HepG2 (cell line): ENCODE results near the gene SH2D7. TPM values are rescaled to one million over a fixed set of nuclear protein-coding genes. Genes with fewer than 3 reads are reported as not detected.

Experiments used
- FOSL2 ChIP-seq: sonication (generic); formaldehyde crosslinking; IDR thresholded peaks from 2 replicates; pipeline ENCODE4 v1.4.0; 2020; ENCODE audit warnings: missing genetic modification reagents
- ONECUT2 ChIP-seq: sonication (generic); formaldehyde crosslinking; IDR thresholded peaks from 2 replicates; pipeline ENCODE4 v1.4.0; 2020; ENCODE audit warnings: missing genetic modification reagents
- ZNF430 ChIP-seq: sonication (generic); formaldehyde crosslinking; IDR thresholded peaks from 2 replicates; pipeline ENCODE4 v1.9.0; 2021; ENCODE audit warnings: mild to moderate bottlenecking, missing genetic modification reagents
- polyA plus RNA-seq, 8 experiments: library from polyadenylated mRNA; depleted of rRNA in 3 of 8; stranded (reverse) in 7 of 8; unstranded in 1 of 8; fragments of >200 nt; fragmentation: Illumina TruSeq in 4 of 8; extraction: Trizol in 4 of 8; gene quantifications; 2 replicates each; pipeline versions ENCODE4 v1.2.1 to v1.2.3, GENCODE V29; 2011 to 2016; ENCODE audit warnings: low read depth in 4 of 8, missing spikeins in 1 of 8, mixed read lengths in 1 of 8; ENCODE audit not compliant: insufficient read depth in 1 of 8
- total RNA-seq, 5 experiments: library from RNA; depleted of rRNA; stranded (reverse); fragments of >200 nt; fragmentation: Illumina TruSeq; extraction: Trizol; gene quantifications; 2 replicates each; pipeline ENCODE4 v1.2.3, GENCODE V29; 2016; ENCODE audit warnings: low read depth in 1 of 5
- TF ChIP-seq, protein P1 (sequence below): sonication (generic); formaldehyde crosslinking; IDR thresholded peaks from 2 replicates; pipeline ENCODE4 v1.9.0; 2021; ENCODE audit warnings: missing genetic modification reagents, mild to moderate bottlenecking, borderline replicate concordance
- TF ChIP-seq, protein P2 (sequence below): sonication (generic); formaldehyde crosslinking; IDR thresholded peaks from 2 replicates; pipeline ENCODE4 v1.4.0; 2020; ENCODE audit warnings: missing genetic modification reagents, borderline replicate concordance

SH2D7 gene
- total and polyA plus RNA-seq, 2 of the 13 experiments (the other 11 are each of a cell fraction or from before 2014, with no cell fraction given): not detected

DNA sequence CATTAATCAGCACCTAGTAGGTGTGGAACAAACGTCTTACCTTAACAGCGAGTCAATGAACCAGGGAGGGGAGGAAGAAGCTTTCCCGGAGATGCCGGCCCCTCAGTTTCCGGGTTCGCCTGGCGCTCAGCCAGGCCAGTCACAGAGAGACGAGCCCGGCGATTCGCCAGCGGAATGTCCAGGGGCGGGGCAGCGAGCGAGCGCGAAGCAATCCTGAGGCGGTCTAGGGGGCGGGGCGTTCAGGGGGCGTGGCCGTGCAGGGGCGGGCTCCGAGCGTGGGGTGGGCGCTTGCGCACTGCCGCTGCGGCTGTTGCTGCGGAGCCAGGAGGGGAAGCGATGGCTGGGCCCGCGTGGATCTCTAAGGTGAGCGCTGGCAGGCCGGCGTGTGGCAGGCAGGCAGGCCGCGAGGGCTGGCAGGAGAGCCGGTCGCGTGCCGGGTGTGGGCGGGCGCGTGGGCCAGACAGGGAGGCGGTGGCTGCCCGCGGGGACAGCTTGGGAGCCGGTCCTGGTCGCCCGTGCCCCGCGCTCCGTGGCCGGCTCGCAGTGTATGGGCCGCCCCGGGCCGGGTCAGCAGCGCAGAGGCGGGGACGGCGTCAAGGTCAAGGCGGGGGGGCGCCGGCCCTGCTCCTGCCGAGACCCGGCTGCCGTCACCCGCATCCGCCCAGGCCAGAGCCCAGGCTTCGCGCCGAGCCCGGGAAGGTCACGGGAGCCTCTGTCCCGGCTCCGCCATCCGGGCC lies 56.9 kb downstream of the SH2D7 start, which contains the start of gene IDH3A (continued):
- TF ChIP-seq, protein P1, sequence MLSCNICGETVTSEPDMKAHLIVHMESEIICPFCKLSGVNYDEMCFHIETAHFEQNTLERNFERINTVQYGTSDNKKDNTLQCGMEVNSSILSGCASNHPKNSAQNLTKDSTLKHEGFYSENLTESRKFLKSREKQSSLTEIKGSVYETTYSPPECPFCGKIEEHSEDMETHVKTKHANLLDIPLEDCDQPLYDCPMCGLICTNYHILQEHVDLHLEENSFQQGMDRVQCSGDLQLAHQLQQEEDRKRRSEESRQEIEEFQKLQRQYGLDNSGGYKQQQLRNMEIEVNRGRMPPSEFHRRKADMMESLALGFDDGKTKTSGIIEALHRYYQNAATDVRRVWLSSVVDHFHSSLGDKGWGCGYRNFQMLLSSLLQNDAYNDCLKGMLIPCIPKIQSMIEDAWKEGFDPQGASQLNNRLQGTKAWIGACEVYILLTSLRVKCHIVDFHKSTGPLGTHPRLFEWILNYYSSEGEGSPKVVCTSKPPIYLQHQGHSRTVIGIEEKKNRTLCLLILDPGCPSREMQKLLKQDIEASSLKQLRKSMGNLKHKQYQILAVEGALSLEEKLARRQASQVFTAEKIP (CRISPR knock-in tag): no peak
- TF ChIP-seq ONECUT2 (CRISPR knock-in tag) (no peak), ZNF430 (CRISPR knock-in tag) (peak; percentile 83), FOSL2 (CRISPR knock-in tag) (peak; percentile 21; the same call in 1 of the 2 replicates)
- TF ChIP-seq, protein P2, sequence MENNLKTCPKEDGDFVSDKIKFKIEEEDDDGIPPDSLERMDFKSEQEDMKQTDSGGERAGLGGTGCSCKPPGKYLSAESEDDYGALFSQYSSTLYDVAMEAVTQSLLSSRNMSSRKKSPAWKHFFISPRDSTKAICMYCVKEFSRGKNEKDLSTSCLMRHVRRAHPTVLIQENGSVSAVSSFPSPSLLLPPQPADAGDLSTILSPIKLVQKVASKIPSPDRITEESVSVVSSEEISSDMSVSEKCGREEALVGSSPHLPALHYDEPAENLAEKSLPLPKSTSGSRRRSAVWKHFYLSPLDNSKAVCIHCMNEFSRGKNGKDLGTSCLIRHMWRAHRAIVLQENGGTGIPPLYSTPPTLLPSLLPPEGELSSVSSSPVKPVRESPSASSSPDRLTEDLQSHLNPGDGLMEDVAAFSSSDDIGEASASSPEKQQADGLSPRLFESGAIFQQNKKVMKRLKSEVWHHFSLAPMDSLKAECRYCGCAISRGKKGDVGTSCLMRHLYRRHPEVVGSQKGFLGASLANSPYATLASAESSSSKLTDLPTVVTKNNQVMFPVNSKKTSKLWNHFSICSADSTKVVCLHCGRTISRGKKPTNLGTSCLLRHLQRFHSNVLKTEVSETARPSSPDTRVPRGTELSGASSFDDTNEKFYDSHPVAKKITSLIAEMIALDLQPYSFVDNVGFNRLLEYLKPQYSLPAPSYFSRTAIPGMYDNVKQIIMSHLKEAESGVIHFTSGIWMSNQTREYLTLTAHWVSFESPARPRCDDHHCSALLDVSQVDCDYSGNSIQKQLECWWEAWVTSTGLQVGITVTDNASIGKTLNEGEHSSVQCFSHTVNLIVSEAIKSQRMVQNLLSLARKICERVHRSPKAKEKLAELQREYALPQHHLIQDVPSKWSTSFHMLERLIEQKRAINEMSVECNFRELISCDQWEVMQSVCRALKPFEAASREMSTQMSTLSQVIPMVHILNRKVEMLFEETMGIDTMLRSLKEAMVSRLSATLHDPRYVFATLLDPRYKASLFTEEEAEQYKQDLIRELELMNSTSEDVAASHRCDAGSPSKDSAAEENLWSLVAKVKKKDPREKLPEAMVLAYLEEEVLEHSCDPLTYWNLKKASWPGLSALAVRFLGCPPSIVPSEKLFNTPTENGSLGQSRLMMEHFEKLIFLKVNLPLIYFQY (CRISPR knock-in tag): peak; percentile 51; the same call in 1 of the 2 replicates
